AG08395 (cell line): ENCODE data around the gene LBR.
"Not testable (repeated sequence)": the region's sequence is repeated elsewhere in the genome, so short reads cannot be mapped to it uniquely, and the experiment has no call there.

ENCODE experiments used
- DNase-seq: peaks from one replicate; pipeline ENCODE4 v3.0.0; 2012; ENCODE audit warnings: mixed read lengths, low spot score

LBR gene

DNA sequence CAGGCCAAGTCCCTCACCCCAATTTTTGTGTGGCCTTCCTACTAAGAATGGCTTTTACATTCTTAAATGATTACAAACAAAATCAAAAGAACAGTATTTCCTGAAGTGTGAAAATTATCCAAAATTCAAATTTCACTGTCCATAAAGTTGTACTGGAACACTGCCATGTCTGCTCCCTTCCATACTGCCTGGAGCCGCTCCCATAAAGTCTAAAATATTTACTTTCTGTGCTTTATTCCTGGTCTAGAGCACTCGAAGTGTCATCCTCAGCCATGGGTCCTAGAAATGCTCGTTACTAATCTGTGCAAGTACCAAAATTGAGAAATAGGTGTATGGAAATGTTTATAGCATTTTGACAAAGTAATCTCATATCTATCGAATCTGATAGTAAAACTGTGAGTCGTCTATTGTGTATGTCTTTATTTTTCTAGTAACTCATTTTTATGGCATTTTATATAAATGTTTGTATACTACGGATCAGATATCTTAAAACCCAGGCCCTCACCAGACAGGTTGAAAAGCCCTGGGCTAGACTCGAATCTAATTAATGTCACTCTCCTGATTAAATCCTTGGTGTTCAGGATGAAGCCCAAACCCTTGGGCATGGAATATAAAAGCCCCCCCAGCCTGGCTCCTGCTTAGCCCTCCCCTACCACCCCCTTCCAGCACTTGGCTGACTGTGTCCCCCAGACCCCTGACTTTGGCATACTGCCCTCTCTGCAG is 4.9 kb downstream of the LBR start:
- DNase-seq = no peak

DNA sequence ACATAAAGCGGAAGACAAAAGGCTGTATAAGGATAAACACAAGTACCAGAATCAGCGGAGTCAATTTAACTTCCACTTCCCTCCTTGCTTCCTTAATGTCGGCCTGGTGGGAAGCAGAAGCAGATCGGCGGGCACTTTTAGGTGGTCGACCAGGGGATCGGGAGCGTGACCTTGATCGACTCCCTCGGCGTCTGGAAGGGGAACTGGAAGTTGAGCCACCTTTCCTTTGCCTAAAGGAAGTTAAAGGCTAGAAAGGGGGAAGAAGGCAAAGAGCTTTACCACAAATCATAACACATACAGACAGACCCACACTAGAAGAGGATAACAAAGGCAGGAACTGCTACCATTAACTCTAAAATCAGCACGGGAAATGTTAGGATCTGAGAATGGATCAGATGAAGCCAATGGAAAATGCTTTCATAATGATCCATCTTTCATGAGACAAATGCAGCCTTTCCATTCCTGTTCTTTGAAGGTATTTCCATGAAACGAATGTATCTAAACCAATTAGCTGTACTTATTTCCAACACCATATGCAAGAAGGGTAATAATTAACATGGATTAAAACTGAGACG is 5.7 kb downstream of the LBR start:
- DNase-seq = no peak

DNA sequence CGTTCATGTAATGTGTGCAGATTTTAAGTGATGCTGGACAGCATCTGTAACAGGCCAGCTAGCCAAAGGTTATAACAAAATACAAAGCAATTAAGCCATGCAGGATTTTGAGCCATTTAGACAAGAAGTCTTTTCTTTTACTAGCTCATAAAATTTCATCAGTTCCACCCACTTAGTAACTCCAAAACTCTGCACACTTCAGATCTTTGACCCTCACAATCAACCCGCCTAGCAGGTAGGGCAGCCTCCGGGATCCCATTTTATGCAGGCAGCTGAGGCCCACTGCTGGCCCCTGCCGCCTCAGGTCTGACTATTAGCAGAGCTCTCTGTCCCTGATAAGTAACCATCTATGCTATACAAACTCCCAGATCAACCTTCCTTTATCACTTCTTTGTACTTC is 9.2 kb downstream of the LBR start:
- no peak for DNase-seq

DNA sequence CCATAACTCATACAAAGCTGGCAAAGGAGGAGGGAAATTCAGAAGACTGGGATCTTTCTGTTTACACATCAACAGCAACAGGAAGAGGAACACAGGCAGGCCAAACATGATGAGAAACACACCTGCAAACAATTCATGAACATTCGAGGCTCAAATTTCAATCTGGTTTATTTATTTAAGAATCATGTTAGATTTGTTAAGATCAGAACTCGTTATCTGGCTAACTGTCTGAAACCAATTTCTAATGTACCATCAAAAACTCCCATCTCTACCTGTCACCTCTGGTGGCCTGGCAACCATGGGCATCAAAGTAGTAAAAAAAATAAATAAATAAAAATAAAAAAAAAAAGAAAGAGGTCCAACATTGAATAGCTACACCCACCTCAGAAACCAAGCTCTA is 9.8 kb downstream of the LBR start:
- no peak for DNase-seq

DNA sequence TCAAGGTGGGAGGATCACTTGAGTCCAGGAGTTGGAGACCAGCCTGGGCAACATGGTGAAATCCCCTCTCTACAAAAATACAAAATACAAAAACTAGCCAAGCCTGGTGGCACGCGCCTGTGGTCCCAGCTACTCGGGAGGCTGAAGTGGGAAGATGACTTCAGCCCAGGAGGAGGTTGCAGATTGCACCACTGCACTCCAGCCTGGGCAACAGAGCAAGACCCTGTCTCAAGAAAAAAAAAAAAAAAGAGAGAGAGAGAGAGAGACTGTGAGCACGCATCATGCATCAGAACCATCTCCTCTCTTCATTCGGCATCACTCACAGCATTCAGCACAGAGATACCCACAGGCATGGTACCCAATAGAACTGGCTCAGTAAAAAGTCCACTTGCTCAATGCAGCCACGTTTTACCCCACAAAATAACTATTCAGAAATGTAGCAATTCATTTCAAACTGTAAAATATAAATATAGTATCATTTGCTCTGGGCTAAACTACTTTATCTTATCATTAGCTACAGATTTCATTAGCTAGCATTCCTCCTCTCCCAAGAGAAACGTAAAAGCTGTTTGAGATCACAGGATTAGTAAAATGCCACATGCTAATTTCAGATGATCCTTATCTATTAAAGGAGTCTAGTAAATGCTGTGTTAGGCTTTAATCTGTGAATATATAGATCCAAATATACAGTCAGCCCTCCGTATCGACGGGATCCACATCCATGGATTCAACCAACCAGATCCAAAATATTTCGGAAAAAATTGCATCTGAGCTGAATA is 11.7 kb downstream of the LBR start:
- DNase-seq = no peak

DNA sequence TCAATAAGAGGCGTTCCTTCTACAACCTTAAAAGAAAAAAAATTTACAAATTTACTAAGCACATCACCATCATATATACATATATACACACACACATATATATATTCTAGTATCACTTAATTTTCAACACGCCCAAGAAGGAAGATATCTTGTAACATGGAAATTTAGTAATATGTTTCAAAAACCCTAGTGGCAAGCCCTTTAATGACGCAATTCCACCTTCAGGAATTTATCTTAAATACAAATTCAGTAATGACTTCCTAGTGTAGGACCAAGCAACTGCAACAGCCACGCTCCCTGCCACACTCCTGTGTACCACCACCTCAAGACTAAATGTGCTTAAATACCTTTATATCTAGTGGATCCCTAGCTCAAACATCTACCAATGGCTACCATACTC is 12.5 kb downstream of the LBR start:
- no peak for DNase-seq

DNA sequence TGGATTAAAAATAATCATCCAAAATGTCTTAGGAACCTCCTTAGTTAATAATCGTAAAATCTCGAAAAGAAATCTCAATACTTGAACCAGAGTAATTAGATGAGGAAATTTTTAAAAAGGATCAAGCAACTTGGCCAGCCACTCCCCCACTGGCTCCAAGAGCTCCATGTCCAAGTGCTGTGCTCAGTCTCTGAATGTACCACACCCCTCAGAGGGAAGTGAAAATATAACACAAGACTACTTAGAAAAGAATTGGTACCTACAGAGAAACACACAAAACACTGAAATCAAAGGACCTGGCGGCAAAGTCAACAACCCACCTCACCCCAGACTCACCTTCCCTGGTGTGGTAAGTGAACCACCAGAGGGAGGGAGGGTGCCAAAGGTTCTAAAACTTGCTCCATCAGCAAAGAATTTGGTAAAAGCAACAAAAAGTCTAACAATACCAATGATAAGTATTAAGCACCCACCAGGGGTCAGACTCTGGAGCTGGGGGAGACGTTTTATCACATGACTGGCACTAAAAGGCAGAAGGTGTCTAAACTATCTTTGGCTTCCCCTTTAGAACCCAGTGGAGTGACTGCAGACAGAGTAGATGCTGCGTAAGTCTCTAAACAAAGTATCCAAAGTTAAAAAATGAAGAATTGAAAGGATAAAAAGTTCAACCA is 14.0 kb downstream of the LBR start:
- no peak for DNase-seq

DNA sequence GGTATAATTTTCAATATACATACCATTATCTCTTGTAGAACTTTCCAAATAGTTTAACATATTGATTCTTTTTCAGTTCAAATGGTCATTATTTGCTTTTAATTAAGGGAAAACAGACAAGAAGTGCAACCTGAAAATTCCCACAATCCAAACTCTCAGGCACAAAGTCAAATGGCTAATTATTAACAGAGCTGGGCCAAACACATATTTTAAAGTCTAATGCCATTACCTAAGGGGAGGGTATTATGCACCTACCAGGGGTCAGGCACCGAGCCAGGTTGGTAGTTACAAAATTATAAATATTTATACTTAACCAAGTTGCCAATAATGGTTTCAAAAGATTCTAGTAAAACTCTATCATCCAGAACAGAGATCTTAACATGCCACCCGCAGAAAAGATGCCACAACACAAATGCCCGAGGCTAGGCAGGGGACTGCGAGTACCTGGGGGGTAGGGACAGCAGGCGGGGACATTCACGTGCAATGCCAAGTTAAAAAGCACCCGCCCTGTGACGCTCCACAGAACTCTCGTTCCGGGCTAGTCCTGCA is 15.0 kb downstream of the LBR start:
- no peak for DNase-seq

DNA sequence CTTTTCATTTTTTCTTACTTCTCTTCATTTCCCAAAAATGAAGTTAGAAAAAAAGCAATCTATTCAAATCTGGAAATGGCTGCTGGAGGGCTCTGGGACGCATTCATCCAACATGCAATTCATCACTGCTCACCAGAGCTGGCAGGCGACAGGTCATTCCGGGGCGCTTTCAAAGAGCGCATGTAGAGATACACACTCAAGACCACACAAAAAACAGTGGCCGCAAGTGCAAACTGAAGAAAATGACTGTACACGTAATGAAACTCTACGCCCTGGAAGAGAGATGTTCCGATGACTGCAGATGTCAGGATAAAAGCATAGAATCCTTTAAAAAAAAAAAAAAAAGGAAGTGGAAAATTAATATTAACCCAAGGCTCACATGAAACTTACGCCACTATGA is 15.5 kb downstream of the LBR start:
- DNase-seq = no peak

DNA sequence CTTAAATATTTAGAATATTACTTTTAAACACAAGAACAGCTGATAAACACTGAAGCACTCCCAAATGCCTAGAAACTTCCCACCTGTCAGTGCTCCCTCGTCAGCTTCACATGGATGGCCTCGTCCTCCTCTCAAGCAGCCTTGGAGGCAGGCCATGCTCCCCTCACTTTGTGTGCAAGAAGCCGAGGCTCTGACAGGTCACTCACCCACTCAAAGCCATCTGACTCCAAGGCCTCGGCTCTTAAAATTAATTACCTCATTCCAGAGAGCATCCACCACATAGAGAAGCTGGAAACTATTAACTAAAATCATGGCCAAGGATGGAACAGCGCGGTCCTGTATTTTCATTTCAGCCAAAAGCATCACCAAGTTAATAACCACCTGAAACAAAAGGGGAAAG is 17.8 kb downstream of the LBR start:
- DNase-seq = no peak

DNA sequence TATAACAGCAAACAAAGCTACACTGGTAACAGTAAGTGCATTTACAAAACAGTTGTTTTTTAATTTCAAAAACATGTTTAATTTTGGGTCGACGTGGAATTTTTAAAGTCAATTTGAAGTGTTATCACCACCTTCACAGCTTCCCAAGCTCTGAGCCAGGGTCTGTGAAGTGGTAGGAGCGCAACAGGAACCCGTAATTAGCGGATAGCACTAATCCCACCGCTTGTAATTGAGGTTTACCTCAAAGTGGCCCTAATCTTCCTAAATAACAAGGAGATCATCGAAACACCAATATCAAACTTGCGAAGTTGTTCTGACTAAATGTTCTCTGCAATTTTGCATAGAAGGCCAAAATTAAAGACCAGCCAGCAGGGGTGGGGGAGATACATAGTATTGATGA is 18.8 kb downstream of the LBR start:
- no peak for DNase-seq

DNA sequence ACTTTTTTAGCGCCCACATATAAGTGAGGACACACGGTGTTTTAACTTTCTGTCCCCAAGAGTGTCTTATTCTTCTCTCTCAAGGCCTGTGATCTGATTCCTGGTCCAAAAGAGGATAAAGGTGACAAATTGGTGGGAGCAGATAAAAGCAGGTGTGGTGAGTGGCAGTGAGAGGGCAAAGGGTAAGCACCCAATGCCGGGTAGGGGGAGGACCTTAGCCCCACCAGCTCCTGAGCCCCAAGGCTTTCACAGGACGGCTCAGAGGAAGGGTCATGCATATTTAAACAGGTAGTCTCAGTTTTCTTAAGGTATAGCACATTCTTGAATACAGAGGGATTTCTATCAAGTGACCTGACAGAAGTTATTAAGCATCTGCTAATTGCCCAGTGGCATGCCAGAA is 19.6 kb downstream of the LBR start:
- DNase-seq = no peak

DNA sequence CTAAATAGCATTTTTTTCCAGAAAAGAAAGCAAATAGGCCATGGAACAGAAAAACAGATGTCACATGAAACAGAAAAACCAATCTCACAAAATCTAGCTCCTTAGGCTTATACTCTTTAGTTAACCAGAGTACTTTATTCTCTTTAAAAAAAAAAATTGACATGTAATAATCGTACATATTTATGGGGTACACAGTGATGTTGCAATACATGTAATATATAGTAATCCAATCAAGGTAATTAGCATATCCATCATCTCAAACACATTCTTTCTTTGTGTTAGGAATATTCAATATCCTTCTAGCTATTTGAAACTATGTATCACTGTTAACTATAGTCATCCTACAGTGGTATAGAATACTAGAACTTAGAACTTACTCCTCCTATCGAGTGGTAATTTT is 20.1 kb downstream of the LBR start:
- DNase-seq = no peak

DNA sequence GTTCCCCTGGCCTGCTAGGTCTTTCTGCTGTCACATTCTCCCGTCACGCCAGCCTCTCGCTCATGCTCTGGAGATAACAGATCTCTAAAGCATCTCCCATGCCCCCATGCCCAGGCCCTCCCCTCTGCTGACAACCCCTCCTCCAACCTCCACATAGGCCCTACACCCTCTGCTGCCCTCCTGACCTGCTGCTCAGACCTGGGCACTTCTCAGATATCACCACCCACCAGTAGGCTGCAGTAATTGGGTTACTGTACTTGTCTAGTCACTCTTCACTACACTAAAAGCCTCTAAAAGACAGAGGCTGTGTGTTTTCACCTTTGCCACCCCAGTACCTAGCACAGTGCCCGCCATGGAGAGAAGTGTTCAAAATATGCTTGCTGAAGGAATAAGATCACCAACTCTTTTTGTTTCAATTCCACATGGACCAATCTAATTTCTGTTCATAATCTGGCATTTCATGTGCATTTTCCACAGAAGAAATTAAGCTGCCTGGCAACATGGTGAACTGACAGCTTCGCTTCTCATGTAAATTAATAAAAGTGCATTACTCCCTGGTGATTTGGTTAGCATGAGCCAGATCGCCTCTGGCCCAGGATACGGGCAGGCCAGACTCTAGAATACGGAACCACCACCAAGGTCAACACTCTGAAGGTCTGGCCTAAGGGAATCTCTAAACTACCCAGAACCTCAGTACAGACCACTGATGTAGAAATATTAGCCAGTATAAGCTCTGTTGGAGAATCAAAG is 20.7 kb downstream of the LBR start:
- no peak for DNase-seq

DNA sequence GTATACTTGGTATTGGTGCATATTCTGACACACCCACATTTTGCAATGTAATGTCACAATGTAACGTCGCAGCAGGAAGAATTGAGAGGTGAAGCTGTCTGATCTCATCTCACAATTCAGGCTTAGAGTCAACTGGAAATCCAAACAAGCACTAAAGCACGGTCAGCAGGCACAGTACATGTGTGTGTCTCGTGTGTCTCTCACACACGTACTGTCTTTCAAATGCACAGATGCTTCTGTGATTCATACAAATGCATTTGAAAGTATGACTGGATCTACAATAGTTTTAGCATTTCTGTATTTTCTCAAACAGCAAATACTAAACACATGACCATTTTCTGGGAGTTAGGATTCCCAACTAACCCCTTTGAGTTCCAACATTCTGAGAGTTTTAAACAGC is 26.9 kb downstream of the LBR start:
- no peak for DNase-seq

DNA sequence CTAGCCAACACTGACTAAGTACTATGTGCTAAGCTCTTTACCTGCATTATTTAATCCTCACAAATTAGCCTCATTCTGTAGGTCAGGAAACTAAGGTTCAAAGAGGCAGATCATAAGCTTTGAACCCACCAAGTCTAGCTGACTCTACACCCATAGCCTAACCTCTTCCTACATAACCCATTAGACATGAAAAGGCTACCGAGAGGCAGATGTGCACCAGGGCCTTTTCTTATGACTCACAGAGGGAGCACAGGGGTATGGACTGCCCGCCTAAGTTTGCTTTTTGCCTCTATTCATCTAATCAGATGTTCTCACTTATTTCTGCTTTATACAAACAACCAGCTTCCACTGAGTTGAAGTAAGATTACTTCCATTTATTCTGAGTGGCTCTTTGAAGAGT is 31.5 kb downstream of the LBR start:
- no peak for DNase-seq

DNA sequence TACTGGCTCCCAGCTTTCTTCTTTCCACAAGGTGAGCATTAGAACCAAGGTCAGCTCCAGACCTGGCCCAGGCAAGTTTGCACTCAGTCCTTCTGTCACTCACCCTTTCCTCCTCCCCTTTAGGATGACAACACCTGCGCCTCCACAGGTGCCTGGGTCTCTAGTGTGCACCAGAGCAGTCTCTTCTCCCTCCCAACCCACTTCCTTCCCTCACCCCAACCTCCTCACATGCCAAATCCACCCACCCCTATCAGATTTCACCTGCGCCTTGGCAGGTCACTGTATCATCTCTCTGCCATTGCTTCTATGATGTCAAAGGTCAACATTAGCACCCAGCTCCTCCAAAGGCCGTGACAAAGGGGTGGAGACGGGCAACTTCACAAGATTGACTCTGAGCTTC is 38.0 kb downstream of the LBR start:
- no peak for DNase-seq

DNA sequence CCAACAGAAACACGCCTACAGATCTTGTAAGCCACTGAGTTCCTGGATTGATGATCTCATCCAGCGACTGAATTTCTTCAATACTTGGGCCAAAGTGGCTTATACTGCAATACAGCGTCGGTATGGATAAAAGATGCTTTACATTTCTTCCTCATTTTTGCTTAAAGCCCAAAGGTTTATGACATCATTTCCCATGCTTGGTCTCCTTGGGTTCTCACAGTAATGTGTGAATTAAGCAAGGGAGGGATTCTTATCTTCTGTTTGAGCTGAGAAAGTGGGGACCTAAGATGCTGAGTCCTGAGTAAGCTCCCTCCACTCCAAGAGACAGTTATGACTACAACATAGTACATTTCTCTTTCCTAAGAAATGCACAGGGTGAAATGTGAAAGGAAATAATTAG is 39.5 kb downstream of the LBR start:
- no peak for DNase-seq

DNA sequence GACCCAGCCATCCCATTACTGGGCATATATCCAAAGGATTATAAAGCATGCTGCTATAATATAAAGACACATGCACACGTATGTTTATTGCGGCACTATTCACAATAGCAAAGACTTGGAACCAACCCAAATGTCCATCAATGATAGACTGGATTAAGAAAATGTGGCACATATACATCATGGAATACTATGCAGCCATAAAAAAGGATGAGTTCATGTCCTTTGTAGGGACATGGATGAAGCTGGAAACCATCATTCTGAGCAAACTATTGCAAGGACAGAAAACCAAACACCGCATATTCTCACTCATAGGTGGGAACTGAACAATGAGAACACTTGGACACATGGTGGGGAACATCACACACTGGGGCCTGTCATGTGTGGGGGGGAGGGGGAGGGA is 41.0 kb downstream of the LBR start:
- DNase-seq = not testable (repeated sequence)

DNA sequence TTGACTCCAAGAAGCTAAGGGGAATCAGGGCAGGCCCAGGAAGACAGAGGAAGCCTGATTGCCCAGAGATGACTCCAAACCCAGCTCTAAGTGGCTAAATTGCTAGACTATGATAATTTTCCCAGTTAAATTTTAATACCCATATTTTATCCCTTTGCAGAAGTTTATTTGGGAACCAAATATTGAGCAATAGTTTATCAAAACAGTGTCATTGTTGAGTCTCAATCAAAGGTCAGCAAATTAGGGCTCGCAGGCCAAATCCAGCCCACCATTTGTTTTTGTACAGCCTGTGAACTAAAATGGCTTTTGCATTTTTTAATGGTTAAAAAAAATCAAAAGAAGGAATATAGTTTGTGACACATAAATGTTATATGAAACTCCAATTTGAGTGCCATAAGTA is 47.1 kb downstream of the LBR start:
- no peak for DNase-seq

DNA sequence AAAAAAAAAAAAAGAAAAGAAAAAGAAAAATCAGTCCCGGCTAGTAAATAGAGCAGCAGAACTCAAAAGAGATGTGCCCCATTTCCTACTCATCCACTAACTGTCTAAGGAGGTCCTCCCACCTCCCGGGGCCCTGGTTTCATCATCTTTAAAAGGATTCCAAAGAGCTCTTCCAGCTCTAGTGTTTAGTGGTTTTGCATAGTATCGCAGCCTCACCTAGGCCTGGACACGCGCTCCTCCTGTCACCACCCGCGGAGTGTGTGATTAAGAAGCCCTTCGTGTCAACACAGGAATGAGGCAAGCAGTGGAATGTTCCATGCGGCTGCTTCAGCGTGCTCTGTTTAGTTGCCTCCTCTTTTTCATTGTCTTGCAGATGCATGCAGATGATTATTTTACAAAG is 49.0 kb downstream of the LBR start:
- peak; percentile 81 for DNase-seq

DNA sequence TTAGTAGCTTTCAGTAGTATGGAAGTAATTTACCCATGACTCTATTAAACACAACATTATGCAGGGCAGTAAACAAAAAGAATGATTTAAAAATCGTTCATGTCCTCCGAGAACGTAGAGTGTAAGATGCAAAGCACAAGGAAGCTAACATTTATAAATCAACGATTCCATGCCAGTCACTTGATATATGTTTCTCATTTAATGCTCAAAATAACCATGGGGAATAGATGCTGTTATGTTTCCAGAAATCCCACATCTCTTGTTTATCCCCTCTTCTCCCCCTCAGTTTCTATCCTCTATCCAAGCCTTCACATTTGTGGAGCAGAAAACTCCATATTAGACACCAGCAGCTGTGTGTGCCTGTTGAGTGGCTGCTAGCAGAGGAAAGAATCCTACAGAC is 52.8 kb downstream of the LBR start:
- no peak for DNase-seq
